DMS 273 (cell line): ENCODE data around the gene NOA1.
A peak's percentile ranks its signal among the peaks of the same experiment; 100 is the strongest.
"Not testable (repeated sequence)": the region's sequence is repeated elsewhere in the genome, so short reads cannot be mapped to it uniquely, and the experiment has no call there.

ENCODE experiments used
- DNase-seq: peaks from one replicate; lab custom pipeline; 2025; ENCODE audit not compliant: unreplicated experiment; lab: John Stamatoyannopoulos, UW

Gene NOA1

GRCh38 chr4:56959100-56959499 is 18.3 kb downstream of the NOA1 start:
- DNase-seq: no peak

- DNase-seq: peak; percentile 56
Observed at GRCh38 chr4:56958111-56958517, 19.3 kb downstream of the NOA1 start.

GRCh38 chr4:56953680-56954520 is 23.5 kb downstream of the NOA1 start:
- DNase-seq: no peak

GRCh38 chr4:56941403-56941802 is 36.0 kb downstream of the NOA1 start:
- no peak for DNase-seq

- no peak for DNase-seq
Observed at GRCh38 chr4:56940971-56941370, 36.4 kb downstream of the NOA1 start.

- no peak for DNase-seq
Observed at GRCh38 chr4:56940403-56940802, 37.0 kb downstream of the NOA1 start.

- DNase-seq: not testable (repeated sequence)
Observed at GRCh38 chr4:56939826-56940225, 37.6 kb downstream of the NOA1 start.

GRCh38 chr4:56937262-56937661 is 40.1 kb downstream of the NOA1 start:
- DNase-seq: no peak

GRCh38 chr4:56931924-56932323 is 45.5 kb downstream of the NOA1 start:
- DNase-seq: no peak

- DNase-seq: no peak
Observed at GRCh38 chr4:56930638-56931037, 46.8 kb downstream of the NOA1 start.

GRCh38 chr4:56927196-56927595 is 50.2 kb downstream of the NOA1 start:
- DNase-seq: no peak

GRCh38 chr4:56914977-56915376 is 62.4 kb downstream of the NOA1 start:
- DNase-seq: not testable (repeated sequence)

- no peak for DNase-seq
Observed at GRCh38 chr4:56914336-56914735, 63.1 kb downstream of the NOA1 start.
